Natural killer cell (primary cell): ENCODE results near the gene LGALS14. TPM values are rescaled to one million over a fixed set of nuclear protein-coding genes. Genes with fewer than 3 reads are reported as not detected.

Experiments
- ATAC-seq, 3 donors: fragments of 150-1000 bp in 2 of 3; fragments of 200-7000 bp in 1 of 3; cut with Tn5 transposase; 1 replicate in 1 of 3; 2 replicates in 2 of 3; pipeline ENCODE4 v1.10.0; 2021; ENCODE audit warnings: mild to moderate bottlenecking in 2 of 3, moderate library complexity in 2 of 3
- DNase-seq, 2 donors: peaks; one replicate each; pipeline versions ENCODE4 v3.0.0 to v3.0.0-alpha.2; 2013 to 2021; ENCODE audit warnings: mixed read lengths in 1 of 2
- H3K27ac ChIP-seq: one replicate; pipeline ENCODE4 v1.5.1; 2013; ENCODE audit warnings: mild to moderate bottlenecking, low read length
- H3K27me3 ChIP-seq: one replicate; pipeline ENCODE4 v1.6.1; 2013; ENCODE audit warnings: low read length; ENCODE audit not compliant: control insufficient read depth, insufficient read depth
- H3K36me3 ChIP-seq: one replicate; pipeline ENCODE4 v1.6.1; 2013; ENCODE audit warnings: low read length; ENCODE audit not compliant: control insufficient read depth, insufficient read depth
- H3K4me1 ChIP-seq: one replicate; pipeline ENCODE4 v1.6.1; 2013; ENCODE audit warnings: low read length; ENCODE audit not compliant: control insufficient read depth, insufficient read depth
- H3K4me3 ChIP-seq: one replicate; pipeline ENCODE4 v1.5.1; 2013; ENCODE audit warnings: low read length
- H3K9me3 ChIP-seq: one replicate; pipeline ENCODE4 v1.6.1; 2013; ENCODE audit warnings: low read length; ENCODE audit not compliant: control insufficient read depth, insufficient read depth
- H3K27ac Mint-ChIP-seq, 2 donors: one replicate each; pipeline ENCODE4 v1.8.0; 2022; ENCODE audit warnings: mild to moderate bottlenecking in 2 of 2, mixed read lengths in 2 of 2, moderate library complexity in 1 of 2
- H3K27me3 Mint-ChIP-seq, 2 donors: one replicate each; pipeline ENCODE4 v1.8.0; 2022; ENCODE audit warnings: low read depth in 2 of 2, mixed read lengths in 2 of 2
- H3K36me3 Mint-ChIP-seq: one replicate; pipeline ENCODE4 v1.8.0; 2022; ENCODE audit warnings: mixed read lengths
- H3K4me1 Mint-ChIP-seq, 2 donors: one replicate each; pipeline ENCODE4 v1.8.0; 2022; ENCODE audit warnings: mixed read lengths in 2 of 2
- H3K4me3 Mint-ChIP-seq: one replicate; pipeline ENCODE4 v1.8.0; 2022; ENCODE audit warnings: mild to moderate bottlenecking, moderate library complexity, mixed read lengths
- H3K9me3 Mint-ChIP-seq, 2 donors: one replicate each; pipeline ENCODE4 v1.8.0; 2022; ENCODE audit warnings: mixed read lengths in 2 of 2
- WGBS: methylation state at CpG from one replicate; pipeline ENCODE4 v1.1.7; 2013; ENCODE audit warnings: missing lambda C conversion rate; ENCODE audit not compliant: insufficient coverage; 5-methylcytosine and 5-hydroxymethylcytosine counted together
- intact Hi-C: fragments of 100-400 bp; cut with micrococcal nuclease; formaldehyde crosslinking; loops from one replicate; pipeline ENCODE4 v1.14.2; 2022
- total RNA-seq, 4 donors: library from RNA; stranded (reverse); fragments of 120-200 nt in 1 of 4; gene quantifications; one replicate each; pipeline versions ENCODE4 v1.2.3 to v1.2.4, GENCODE V29; 2013 to 2022
- TF ChIP-seq, protein P1 (sequence below): fragments of 200-600 bp; IDR thresholded peaks from one replicate; pipeline ENCODE4 v1.8.0; 2022; ENCODE audit warnings: antibody characterized with exemption

The LGALS14 gene
- total RNA-seq, 3 donors from 2014 or later (not counting 1 experiment from before 2014, with no cell fraction given), result not detected

DNA sequence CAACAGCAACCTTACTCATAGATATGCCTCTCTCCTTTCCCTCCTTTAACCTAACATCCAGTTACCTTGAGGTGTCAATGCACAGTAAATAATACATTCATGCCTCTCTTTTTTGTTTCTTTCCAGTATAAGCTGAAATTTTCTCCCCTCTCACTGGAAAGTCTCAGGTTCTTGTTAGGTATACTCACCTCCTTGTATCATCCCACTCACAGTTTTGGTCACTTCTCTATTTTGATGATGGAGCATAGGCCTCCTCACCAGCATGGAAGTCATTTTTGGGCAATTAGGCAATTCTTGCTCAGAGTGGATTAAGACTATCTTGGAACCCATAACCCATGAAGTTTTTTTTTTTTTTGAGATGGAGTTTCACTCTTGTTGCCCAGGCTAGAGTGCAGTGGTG is 5.7 kb upstream of the LGALS14 start:
- H3K36me3 Mint-ChIP-seq, result no peaks in the 10 kb centered on the region
- intact Hi-C loops, result no loop called here
- H3K4me1 ChIP-seq, result no peaks in the 10 kb centered on the region
- DNase-seq (no peak), ATAC-seq (no peak)
- no peaks in the 10 kb centered on the region for H3K9me3 Mint-ChIP-seq
- H3K36me3 ChIP-seq, result no peaks in the 10 kb centered on the region
- no peak overlapping the region for H3K27ac Mint-ChIP-seq
- H3K27me3 Mint-ChIP-seq, result peaks cover 24 to 57% of the 10 kb centered on the region in 2 donors
- H3K4me1 Mint-ChIP-seq, result no peaks in the 10 kb centered on the region
- TF ChIP-seq, protein P1, sequence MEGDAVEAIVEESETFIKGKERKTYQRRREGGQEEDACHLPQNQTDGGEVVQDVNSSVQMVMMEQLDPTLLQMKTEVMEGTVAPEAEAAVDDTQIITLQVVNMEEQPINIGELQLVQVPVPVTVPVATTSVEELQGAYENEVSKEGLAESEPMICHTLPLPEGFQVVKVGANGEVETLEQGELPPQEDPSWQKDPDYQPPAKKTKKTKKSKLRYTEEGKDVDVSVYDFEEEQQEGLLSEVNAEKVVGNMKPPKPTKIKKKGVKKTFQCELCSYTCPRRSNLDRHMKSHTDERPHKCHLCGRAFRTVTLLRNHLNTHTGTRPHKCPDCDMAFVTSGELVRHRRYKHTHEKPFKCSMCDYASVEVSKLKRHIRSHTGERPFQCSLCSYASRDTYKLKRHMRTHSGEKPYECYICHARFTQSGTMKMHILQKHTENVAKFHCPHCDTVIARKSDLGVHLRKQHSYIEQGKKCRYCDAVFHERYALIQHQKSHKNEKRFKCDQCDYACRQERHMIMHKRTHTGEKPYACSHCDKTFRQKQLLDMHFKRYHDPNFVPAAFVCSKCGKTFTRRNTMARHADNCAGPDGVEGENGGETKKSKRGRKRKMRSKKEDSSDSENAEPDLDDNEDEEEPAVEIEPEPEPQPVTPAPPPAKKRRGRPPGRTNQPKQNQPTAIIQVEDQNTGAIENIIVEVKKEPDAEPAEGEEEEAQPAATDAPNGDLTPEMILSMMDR, result no peak
- H3K27me3 ChIP-seq, result no peaks in the 10 kb centered on the region
- H3K4me3 Mint-ChIP-seq, result no peak overlapping the region
- H3K4me3 ChIP-seq, result no peak overlapping the region
- H3K27ac ChIP-seq, result no peak overlapping the region
- H3K9me3 ChIP-seq, result no peaks in the 10 kb centered on the region

DNA sequence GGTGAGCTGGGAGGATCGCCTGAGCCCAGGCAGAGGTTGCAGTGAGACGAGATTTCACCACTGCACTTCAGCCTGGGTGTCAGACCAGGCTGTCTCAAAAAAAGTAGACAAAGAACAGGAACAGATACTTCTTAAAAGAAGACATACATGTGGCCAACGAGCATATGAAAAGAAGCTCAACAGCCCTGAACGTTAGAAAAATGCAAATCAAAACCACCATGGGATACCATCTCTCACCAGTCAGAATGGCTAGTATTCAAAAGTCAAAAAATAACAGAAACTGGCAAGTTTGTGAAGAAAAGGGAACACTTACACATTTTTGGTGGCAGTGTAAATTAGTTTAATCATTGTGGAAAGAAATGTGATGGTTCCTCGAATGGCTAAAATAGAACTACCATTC is 3.0 kb upstream of the LGALS14 start:
- Histone ChIP-seq H3K4me3 (no peak overlapping the region), H3K36me3 (no peaks in the 10 kb centered on the region), H3K9me3 (no peaks in the 10 kb centered on the region), H3K27ac (no peak overlapping the region), H3K4me1 (no peaks in the 10 kb centered on the region), H3K27me3 (no peaks in the 10 kb centered on the region)
- intact Hi-C loops, result no loop called here
- Mint-ChIP-seq H3K4me3 (no peak overlapping the region), H3K27me3 (peaks cover 13 to 53% of the 10 kb centered on the region in 2 donors), H3K36me3 (no peaks in the 10 kb centered on the region), H3K9me3 (no peaks in the 10 kb centered on the region), H3K27ac (no peak overlapping the region), H3K4me1 (no peaks in the 10 kb centered on the region)
- ATAC-seq, result no peak
- 60% methylated on average over 4 of the region's 5 CpGs for WGBS
- DNase-seq, result no peak
- TF ChIP-seq, protein P1, result no peak

GRCh38 chr19:39705578-39706188 is 1.4 kb downstream of the LGALS14 start:
- ATAC-seq (no peak), DNase-seq (peak in 1 of 2 donors; percentile 44)
- no peak overlapping the region for H3K27ac Mint-ChIP-seq
- Histone ChIP-seq H3K4me3 (no peak overlapping the region), H3K36me3 (no peaks in the 10 kb centered on the region), H3K27me3 (no peaks in the 10 kb centered on the region), H3K27ac (no peak overlapping the region), H3K9me3 (no peaks in the 10 kb centered on the region), H3K4me1 (no peaks in the 10 kb centered on the region)
- no peaks in the 10 kb centered on the region for H3K4me1 Mint-ChIP-seq
- H3K36me3 Mint-ChIP-seq, result no peaks in the 10 kb centered on the region
- no peak overlapping the region for H3K4me3 Mint-ChIP-seq
- no peaks in the 10 kb centered on the region for H3K9me3 Mint-ChIP-seq
- intact Hi-C loops, result no loop called here
- WGBS, result 60% methylated on average over 6 of the region's 8 CpGs
- TF ChIP-seq, protein P1, result no peak
- peaks cover 13 to 46% of the 10 kb centered on the region in 2 donors for H3K27me3 Mint-ChIP-seq

- H3K27ac ChIP-seq, result no peak overlapping the region
- ATAC-seq (no peak), DNase-seq (no peak)
- H3K4me1 ChIP-seq, result no peaks in the 10 kb centered on the region
- Mint-ChIP-seq H3K4me1 (no peaks in the 10 kb centered on the region), H3K27me3 (peaks cover 2 to 35% of the 10 kb centered on the region in 2 donors), H3K9me3 (no peaks in the 10 kb centered on the region), H3K36me3 (no peaks in the 10 kb centered on the region), H3K4me3 (no peak overlapping the region), H3K27ac (no peak overlapping the region)
- no peaks in the 10 kb centered on the region for H3K36me3 ChIP-seq
- intact Hi-C loops, result no loop called here
- H3K9me3 ChIP-seq, result no peaks in the 10 kb centered on the region
- H3K4me3 ChIP-seq, result no peak overlapping the region
- TF ChIP-seq, protein P1, result no peak
- peaks cover 2% of the 10 kb centered on the region for H3K27me3 ChIP-seq
- WGBS, result 85% methylated on average over 6 of the region's 6 CpGs
Measured at GRCh38 chr19:39708594-39708993, 4.3 kb downstream of the LGALS14 start.
